ENCODE data around the gene HPCAL1.

HPCAL1 gene

DNA sequence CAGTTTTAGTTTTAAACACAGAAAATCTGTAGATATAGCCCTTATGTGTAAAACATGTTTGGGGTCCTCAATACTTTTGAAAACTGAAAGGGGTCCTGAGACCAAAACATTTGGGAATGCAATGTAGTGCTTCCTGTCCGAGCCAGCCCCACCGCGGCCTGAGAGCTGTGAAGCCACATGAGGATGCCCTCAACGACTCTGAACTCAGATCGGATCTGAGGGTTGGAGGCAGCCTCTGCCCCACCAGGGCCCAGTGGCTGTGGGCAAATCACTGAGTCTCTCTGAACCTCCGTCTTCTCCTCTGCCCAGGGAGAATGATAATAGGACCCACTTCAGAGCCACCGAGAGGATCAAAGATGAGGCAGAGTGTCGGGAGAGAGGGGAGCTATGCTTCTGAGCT, 33.4 kb upstream of the HPCAL1 start:
- no peak for DNase-seq (ENCODE audit: low read depth in 1 of 2, low spot score in 1 of 2)

DNA sequence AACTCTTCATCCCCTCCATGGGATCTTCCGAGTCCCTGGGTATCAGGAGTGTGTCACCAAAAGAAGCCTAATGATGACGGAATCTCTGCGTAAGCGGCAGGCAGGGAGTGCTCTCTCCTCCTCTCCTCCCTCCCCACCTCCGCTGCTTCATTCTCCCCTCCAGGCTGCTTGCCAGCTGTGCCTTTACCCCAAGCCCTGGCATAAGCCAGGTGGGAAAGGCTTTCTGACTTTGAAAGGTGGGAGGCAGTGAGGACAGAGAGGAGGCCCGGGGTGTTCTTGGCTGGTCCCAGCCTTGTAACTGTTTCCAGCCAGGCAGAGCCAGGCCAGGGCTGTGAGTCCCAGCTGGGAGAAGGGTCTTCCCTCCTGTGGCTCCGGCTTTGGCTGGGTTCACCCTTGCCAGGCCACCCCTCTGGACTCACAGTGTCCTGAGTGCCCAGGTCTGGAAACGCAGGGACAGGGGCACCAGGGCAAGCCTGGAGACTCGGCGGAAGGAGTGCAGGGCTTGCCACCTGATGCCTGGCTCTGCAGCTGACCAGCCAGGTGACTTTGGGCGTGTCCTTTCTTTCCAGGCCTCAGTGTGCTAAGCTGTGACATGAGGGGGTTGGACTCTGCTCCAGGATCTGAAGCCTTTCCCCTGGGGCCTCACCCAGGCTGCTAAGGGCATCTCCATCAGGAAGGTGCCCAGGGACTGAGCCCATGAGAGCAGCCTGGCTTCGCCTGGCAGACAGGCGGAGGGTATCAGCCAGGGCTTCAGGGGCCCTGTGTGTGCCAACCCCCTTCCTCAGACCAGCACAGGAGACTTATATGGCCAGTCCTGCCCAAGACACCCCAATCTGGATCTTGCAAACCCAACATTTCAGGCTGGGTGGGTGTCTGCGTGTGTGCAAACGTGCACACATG, 32.7 kb upstream of the HPCAL1 start:
- no peak for DNase-seq (ENCODE audit: low read depth in 1 of 2, low spot score in 1 of 2)

DNA sequence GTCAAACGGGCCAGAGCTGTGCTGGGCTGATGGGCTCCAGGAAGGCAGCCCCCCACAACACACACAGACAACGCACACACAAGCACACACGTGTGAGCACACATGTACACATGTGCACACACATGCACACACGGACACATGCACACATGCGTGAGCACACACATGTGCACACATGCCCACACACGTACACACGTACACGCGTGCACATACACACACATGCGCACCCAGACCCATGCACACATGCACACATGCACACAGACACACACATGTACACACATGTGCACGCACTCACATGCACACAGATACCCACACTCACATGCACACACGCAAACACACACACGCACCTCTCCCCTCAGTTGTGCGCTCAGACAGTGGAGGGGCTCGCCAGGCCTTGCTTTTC, 31.2 kb upstream of the HPCAL1 start:
- no peak for DNase-seq (ENCODE audit: low read depth in 1 of 2, low spot score in 1 of 2)

DNA sequence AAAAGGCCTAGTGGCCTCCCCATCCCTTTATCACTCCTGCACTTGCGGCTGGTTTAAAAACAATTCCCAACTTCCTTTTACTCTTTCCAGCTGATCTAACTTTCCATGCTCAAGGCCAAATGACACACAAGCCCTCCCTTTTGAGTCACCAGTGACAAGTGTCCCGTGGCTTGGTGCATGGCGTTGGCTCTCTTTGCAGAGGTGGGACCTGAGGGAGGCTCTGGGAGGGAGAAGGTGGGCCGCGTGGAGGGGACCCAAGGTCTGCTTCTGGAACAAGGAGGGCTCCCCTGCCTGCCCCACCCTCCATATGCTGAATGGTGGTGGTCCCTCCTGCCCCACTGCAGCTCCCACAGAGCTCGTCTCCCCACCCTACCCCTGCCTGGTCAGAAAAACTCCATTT, 30.8 kb upstream of the HPCAL1 start:
- no peak for DNase-seq (ENCODE audit: low read depth in 1 of 2, low spot score in 1 of 2)

DNA sequence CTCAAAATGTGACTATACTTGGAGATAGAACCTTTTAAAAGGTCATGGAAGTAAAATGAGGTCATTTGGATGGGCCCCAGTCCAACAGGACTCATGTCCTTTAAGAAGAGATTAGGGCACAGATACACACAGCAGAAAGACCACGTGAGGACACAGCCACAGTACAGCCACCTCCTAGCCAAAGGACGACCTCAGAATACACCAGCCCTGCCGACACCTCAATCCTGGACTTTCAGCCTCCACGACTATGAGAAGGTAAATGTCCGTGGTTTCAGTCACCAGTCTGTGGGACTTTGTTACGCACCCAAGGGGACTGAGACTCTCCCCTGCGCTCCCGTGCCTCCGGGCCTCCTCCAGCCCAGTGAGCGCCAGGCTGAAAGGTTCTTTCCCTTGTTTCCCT, 30.2 kb upstream of the HPCAL1 start:
- DNase-seq (ENCODE audit: low read depth in 1 of 2, low spot score in 1 of 2) = no peak

DNA sequence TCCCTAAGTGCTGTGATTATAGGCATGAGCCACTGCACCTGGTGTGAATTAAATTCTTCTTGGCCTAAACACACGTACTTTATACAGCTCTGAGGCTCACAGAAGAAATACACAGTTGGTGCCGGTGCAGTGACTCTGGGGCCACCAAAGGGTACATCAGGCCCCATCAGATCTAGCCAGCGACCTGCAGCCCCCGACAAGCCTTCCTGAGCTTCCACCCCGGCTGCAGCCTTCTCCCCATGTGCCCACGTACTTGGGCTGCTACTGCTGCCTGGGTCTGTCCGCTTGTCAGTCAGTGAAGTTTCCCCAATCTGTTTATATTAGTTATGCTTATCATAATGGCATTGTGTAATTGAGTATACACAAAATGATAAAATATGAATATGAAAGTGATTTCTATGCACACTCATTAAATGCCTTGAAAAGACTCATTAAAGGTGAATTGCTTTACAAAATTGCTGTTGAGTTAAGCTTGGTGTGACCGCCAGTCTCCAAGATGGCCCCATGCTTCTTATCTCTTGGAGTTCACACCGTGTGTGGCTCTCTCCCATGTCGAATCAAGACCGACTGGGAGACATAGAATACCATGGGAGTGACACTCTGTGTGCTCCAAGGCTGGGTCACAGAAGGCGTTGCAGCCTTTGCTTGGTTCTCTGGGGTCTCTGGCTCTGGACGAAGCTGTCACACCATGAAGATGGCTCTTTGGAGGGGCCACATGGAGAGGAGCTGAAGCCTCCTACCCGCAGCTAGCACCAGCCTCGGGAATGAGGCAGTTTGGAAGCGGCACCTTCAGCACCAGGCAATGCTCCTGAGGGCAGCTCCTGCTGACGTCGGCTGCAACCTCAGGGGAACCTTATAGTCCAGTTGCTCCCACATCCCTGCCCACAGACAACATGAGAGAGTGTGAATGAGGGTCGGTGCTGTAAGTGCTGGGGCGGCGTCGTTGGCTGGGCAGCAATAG, 29.2 kb upstream of the HPCAL1 start:
- no peak for DNase-seq (ENCODE audit: low read depth in 1 of 2, low spot score in 1 of 2)

DNA sequence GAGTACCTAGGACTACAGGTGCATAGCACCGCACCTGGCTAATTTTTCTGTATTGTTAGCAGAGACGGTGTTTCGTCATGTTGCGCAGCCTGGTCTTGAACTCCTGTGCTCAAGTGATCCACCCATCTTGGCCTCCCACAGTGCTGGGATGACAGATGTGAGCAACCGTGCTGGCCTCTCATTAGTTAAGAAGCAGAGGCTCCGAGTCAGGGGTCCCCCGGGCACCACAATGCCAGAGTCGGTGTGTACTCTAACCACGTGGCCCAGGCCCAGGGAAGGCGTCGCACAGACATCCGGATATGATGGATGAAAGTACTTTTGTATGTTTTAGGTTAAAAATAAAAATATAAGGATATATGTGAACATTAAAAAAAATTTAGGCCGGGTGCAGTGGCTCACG, 28.3 kb upstream of the HPCAL1 start:
- no peak for DNase-seq (ENCODE audit: low read depth in 1 of 2, low spot score in 1 of 2)

DNA sequence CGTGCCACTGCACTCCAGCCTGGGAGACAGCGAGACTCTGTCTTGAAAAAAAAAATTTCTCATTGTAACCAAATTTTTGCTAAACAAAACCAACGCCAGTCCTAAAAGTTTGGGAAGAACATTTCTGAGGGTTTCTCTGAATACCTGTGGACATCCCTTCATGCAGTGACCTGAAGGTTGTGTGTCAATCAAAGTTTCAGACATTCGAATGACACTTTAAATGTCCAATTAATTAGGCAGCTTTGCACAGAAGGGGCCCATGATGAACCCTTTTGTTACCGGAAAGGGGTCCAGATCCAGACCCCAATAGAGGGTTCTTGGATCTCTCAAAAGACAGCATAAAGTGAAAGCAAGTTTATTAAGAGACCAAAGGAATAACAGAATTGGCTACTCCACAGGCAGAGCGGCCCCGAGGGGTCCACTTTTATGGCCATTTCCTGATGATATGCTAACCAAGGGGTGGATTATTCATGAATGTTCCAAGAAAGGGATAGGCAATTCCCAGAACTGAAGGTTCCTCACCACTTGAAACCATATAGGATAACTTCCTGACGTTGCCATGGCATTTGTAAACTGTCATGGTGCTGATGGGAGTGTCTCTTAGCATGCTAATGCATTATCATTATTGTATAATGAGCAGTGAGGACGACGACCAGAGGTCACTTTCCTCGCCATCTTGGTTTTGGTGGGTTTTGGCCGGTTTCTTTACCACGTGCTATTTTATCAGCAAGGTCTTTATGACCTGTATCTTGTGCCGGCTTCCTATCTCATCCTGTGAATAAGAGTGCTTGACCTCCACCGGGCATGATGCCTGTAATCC, 27.5 kb upstream of the HPCAL1 start:
- DNase-seq (ENCODE audit: low read depth in 1 of 2, low spot score in 1 of 2) = no peak

DNA sequence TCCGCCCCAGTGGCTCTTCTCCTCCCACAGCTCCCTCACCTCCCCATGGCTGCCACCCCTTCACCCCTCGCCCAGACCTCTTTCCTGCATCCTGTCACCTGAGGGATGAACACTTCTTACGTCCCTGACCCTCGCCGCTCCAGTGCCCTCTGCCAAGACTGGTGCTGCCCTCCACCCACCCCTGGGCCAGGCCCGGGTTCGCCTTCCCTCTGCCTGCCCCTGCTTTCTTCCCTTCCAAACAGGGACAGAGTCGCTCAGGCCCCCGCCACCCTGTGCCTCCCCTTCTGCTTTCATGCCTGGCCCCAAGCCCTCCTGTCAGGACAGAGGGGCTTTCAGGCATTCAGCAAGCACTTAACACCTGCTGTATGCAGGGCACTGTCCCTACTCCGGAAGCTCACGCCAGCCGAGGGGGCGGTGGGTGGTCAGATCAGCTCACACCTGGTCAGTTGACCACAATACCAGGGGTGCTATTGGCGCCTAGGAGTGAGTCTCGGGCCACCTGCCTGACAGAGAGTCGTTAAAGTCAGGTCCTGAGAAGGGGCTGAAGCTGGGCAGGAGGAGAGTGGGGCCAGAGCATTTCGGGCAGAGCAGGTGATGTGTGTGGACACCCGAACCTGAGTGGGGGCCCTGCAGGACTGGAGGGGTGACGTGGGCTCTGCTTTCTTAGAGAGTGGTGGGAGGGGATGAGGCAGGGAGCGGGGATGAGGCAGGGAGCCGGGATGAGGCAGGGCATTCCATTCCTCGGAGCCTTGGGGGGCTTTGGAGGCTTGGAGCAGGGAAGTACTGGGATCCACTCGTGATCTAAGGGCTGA, 26.0 kb upstream of the HPCAL1 start:
- DNase-seq (ENCODE audit: low read depth in 1 of 2, low spot score in 1 of 2) = no peak

DNA sequence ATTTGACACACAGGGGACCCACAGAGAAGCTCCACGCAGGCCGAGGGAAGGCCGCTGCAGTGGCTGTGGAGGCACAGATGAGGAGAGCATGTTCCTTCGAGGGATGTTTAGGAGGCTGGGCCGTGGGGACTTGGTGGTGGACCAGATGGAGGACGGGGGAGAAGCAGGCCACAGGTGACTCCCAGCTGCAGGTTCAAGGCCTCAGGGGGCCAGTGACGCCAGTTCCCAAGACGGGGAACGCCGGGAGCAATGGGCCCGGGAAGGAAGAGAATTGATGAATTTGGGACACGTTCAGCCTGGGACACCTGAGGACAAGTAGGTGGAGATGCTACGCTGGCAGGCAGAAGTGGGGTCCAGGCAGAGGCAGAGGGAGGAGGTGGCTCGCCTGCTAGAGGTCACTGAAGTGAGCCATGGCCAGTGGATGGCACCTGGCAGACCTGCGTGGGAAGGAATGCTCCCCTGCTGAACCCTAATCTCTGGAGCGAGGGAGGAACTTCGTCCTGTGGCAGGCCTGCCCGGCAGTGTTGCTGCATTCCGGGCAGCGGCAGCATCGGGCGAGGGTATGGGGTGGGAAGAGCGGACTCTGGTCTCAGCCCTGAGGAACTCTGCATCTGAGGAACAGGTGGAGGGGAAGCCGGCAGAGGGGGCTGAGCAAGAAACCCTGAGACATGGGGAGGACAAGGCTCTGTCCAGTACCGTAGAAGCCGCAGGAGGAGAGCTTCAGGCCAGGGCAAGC, 25.2 kb upstream of the HPCAL1 start:
- DNase-seq (ENCODE audit: low read depth in 1 of 2, low spot score in 1 of 2) = no peak

DNA sequence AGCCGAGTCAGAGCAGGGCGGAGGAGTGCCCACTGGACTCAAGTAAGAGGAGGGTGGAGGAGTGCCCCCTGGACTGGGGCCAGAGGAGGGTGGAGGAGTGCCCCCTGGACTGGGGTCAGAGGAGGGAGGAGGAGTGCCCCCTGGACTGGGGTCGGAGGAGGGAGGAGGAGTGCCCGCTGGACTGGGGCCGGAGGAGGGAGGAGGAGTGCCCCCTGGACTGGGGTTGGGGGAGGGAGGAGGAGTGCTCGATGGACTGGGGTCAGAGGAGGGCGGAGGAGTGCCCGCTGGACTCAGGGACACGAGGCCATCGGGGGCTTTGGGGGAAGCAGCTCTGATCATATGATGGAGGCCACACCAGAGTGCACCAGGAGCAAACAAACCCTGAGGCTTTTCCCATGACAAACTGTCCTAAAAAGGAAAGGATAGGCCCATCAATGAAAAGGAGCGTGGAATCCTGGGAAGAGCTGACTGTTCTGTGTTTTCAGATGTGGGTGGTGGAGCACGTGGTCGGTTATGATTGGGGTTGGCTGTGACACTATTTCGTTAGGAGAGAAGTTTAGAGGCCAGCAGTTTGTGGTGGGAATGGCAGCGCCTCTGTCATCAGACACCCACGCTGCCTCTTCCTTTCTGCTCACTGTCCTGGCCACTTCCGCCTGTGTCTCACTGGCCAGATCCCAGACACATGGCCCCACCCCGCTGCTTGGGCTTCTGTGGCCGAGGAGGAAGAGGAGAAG, 24.5 kb upstream of the HPCAL1 start:
- no peak for DNase-seq (ENCODE audit: low read depth in 1 of 2, low spot score in 1 of 2)

DNA sequence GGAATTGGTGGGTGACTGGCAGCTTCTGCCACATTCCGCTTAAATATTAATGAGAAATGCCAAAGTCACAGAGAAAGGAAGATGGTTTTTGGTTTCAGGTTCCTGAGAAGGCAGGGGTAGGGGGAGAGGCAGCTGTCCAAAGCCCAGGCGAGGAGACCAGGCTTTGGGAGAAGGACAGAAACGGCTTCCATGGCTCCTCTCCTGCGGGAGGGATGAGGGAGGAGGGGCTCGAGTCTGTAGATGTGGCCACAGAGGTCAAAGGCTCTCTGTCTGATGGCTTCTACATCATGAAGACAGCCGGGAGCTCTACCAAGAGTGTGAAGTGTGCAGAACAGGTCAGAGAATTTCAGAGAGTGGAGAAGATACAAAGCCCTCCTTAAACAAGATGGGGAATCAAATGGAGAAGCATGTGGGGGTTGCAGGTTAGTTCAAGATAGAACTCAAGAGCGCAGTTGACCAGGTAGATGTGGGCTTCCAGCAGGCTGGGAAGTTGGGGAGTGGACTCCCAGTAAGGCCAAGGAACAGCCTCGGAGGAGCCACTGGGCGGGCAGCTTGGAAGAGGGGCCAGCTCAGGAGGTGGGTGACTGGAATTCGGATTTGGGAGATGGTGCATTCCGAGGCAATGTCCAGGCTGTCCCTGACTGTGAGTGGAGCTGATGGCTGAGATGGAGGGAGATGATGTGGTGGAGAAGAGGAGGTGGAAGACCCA, 23.8 kb upstream of the HPCAL1 start:
- DNase-seq (ENCODE audit: low read depth in 1 of 2, low spot score in 1 of 2) = no peak

DNA sequence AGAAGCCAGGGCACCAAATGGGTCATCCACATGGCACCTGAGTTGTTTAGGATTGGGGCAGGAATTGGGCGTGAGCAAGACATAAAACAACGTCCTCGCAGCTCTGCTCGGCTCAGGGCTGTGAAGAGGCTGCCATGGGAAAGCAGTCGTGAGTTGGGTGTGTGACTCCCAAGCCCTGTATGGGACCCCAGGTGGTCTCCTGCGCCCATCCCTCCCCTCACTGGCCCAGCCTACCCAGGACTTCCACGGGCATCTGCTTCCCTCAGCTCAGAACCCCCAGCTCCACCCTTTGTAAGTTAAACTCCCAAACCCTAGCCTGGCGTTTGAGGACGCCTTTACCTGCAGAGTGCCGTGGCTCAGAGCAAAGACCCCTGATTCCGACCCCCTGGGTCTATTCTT, 23.2 kb upstream of the HPCAL1 start:
- no peak for DNase-seq (ENCODE audit: low read depth in 1 of 2, low spot score in 1 of 2)

DNA sequence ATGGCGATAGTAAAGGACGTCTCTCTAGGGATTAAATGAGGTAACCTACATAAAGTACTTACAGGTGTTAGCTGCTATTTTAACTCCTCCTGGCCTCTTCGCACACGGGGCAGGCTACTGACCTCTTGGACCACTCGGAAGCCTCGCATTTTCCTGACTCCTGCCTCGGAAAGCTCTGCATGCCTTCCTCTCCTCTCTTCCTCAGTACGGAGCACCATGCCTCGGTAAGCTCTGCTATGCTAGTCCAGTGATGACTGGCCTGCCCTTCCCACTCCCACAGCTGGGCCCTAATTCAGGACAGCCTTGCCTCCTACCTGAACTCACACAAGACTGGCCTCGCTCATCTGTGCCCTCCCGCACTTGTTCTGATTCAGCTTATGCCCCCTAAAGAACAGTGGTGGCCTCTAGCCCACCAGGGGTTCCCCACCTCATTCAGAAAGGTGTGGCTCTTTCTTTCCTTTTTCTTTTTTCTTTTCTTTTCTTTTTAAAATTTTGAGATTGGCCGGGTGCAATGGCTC, 22.7 kb upstream of the HPCAL1 start:
- no peak for DNase-seq (ENCODE audit: low read depth in 1 of 2, low spot score in 1 of 2)

DNA sequence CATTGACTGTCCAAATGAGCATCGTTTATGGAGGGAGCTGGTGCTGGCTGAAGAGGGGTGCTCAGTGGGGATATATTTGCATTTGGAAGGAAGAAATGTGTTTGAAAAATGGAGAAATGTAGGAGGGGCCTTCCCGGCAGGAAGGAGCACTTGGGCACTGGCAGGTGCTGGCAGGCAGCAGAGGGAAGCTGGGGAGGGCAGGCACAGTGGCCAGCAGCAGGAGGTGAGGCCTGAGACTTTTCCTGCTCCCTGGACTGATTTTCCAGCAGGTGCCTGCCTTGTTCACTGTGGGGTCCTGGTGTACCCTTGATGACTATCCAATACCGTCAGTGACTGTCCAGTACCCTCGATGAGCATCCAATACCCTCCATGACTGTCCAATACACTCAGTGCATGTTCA, 20.8 kb upstream of the HPCAL1 start:
- no peak for DNase-seq (ENCODE audit: low read depth in 1 of 2, low spot score in 1 of 2)

DNA sequence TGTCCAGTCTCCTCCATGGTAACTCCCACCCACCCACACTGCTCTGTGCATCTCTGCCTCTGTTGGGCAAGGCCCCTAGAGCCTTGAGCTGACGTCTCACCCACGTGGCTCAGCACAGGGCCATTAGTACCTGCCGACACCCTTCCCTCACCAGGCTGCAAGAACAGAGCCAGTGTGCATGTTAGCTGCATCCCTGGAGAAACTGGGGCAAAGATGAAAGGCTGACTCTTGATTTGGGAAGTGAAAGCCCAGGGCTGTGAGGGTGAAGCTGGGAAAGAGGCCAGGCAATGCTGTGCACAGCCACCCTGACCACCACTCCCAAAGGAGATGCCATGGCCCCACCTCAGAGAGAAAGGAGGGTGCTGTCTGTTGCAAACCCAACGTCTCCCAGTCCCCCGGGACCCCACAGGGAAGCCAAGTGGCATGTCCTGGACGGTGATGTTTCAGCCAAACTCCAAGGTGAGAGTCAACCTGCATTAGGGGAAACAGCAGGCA, 20.0 kb upstream of the HPCAL1 start:
- no peak for DNase-seq (ENCODE audit: low read depth in 1 of 2, low spot score in 1 of 2)

DNA sequence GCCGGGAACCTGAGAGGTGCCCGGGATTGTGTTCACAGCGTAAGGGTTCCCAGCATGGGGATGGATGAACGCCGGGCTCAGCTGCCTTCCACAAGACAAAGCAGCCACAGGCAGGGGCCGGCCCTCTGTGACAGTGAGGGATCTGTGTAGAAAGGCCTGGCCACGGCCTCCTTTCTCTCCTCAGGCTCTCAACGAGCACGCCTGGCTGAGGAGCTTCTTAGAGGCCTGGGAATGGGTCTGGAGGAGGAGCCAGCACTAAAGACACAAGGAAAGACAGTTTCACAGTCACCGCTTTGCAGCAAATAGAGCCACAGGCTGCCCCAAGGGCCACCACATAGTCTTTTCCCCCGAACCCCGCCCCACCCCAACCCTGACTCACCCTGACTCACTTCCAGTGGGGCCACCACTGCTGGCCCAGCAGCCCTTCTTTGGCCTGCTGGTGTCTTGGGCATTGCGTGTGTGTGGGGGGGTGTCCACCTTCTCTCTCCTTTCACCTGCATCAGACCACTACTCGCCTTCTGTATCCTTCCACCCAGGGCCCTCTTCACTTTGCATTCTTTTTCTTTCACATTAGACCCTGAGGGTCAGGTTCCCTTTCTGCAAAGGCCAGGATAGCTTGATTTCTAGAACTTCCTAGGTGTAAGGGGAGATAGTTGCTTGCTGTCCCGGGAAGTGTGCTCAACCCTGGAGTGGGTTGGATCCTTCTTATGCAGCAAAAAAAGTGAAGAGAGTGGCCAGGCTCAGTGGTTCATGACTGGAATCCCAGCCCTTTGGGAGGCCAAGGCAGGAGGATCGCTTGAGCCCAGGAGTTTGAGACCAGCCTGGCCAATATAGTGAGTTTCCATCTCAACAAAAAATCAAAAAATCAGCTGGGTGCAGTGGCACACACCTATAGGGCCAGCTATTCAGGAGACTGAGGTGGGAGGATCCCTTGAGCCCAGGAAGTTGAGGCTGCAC, 19.3 kb upstream of the HPCAL1 start:
- DNase-seq (ENCODE audit: low read depth in 1 of 2, low spot score in 1 of 2) = no peak
